Measurements from ENCODE around the gene OVOL2. TPM values are rescaled to one million over a fixed set of nuclear protein-coding genes. Genes with fewer than 3 reads are reported as not detected.
"Not testable (repeated sequence)": the region's sequence is repeated elsewhere in the genome, so short reads cannot be mapped to it uniquely, and the experiment has no call there.

OVOL2 gene
- total RNA-seq = not detected

GRCh38 chr20:18057101-18057993, at the start of gene OVOL2:
TSS of gene OVOL2 (minus strand) at chr20:18057916. CDS start at chr20:18057634, 282 bp downstream.
- Histone ChIP-seq H3K9me3 (ENCODE audit: low read depth, low read length) (no peaks in the 10 kb centered on the region), H3K4me3 (ENCODE audit: low read length) (peak within 1 kb of the TSS; percentile 13), H3K4me1 (ENCODE audit: insufficient read depth, low read length) (peaks cover 29% of the 10 kb centered on the region), H3K27me3 (ENCODE audit: insufficient read depth, low read length) (peaks cover 71% of the 10 kb centered on the region)

- H3K27me3 ChIP-seq (ENCODE audit: insufficient read depth, low read length) = no peaks in the 10 kb centered on the region
- no peak overlapping the region for H3K4me3 ChIP-seq (ENCODE audit: low read length)
- no peaks in the 10 kb centered on the region for H3K4me1 ChIP-seq (ENCODE audit: insufficient read depth, low read length)
- no peaks in the 10 kb centered on the region for H3K9me3 ChIP-seq (ENCODE audit: low read depth, low read length)
These were observed 45.8 kb upstream of the OVOL2 start for GRCh38 chr20:18103497-18103896.

GRCh38 chr20:18101125-18101810, 43.6 kb upstream of the OVOL2 start:
- Histone ChIP-seq H3K27me3 (ENCODE audit: insufficient read depth, low read length) (no peaks in the 10 kb centered on the region), H3K4me3 (ENCODE audit: low read length) (no peak overlapping the region), H3K9me3 (ENCODE audit: low read depth, low read length) (no peaks in the 10 kb centered on the region), H3K4me1 (ENCODE audit: insufficient read depth, low read length) (no peaks in the 10 kb centered on the region)

GRCh38 chr20:18100569-18100968, 42.9 kb upstream of the OVOL2 start:
- not testable (repeated sequence) for H3K4me3 ChIP-seq (ENCODE audit: low read length); H3K27me3 ChIP-seq (ENCODE audit: insufficient read depth, low read length); H3K4me1 ChIP-seq (ENCODE audit: insufficient read depth, low read length); H3K9me3 ChIP-seq (ENCODE audit: low read depth, low read length)

- Histone ChIP-seq H3K9me3 (ENCODE audit: low read depth, low read length) (no peaks in the 10 kb centered on the region), H3K4me3 (ENCODE audit: low read length) (no peak overlapping the region), H3K27me3 (ENCODE audit: insufficient read depth, low read length) (no peaks in the 10 kb centered on the region)
These were observed 36.5 kb upstream of the OVOL2 start for GRCh38 chr20:18094191-18094590.

GRCh38 chr20:18093388-18093787, 35.7 kb upstream of the OVOL2 start:
- H3K4me3 ChIP-seq (ENCODE audit: low read length) = no peak overlapping the region
- H3K9me3 ChIP-seq (ENCODE audit: low read depth, low read length) = no peaks in the 10 kb centered on the region
- no peaks in the 10 kb centered on the region for H3K4me1 ChIP-seq (ENCODE audit: insufficient read depth, low read length)
- no peaks in the 10 kb centered on the region for H3K27me3 ChIP-seq (ENCODE audit: insufficient read depth, low read length)

More at GRCh38 chr20:18094191-18094590, 36.5 kb upstream of the OVOL2 start:
- no peaks in the 10 kb centered on the region for H3K4me1 ChIP-seq (ENCODE audit: insufficient read depth, low read length)

GRCh38 chr20:18092890-18093289, 35.2 kb upstream of the OVOL2 start:
- H3K27me3 ChIP-seq (ENCODE audit: insufficient read depth, low read length) = no peaks in the 10 kb centered on the region
- no peaks in the 10 kb centered on the region for H3K9me3 ChIP-seq (ENCODE audit: low read depth, low read length)

GRCh38 chr20:18091623-18092022, 33.9 kb upstream of the OVOL2 start:
- Histone ChIP-seq H3K4me3 (ENCODE audit: low read length) (no peak overlapping the region), H3K27me3 (ENCODE audit: insufficient read depth, low read length) (no peaks in the 10 kb centered on the region), H3K9me3 (ENCODE audit: low read depth, low read length) (no peaks in the 10 kb centered on the region), H3K4me1 (ENCODE audit: insufficient read depth, low read length) (no peaks in the 10 kb centered on the region)

More at GRCh38 chr20:18092890-18093289, 35.2 kb upstream of the OVOL2 start:
- Histone ChIP-seq H3K4me1 (ENCODE audit: insufficient read depth, low read length) (no peaks in the 10 kb centered on the region), H3K4me3 (ENCODE audit: low read length) (no peak overlapping the region)

GRCh38 chr20:18090477-18090876, 32.8 kb upstream of the OVOL2 start:
- H3K4me1 ChIP-seq (ENCODE audit: insufficient read depth, low read length) = no peaks in the 10 kb centered on the region
- no peak overlapping the region for H3K4me3 ChIP-seq (ENCODE audit: low read length)

GRCh38 chr20:18090044-18090443, 32.3 kb upstream of the OVOL2 start:
- H3K4me1 ChIP-seq (ENCODE audit: insufficient read depth, low read length) = no peaks in the 10 kb centered on the region
- no peak overlapping the region for H3K4me3 ChIP-seq (ENCODE audit: low read length)
- H3K27me3 ChIP-seq (ENCODE audit: insufficient read depth, low read length) = no peaks in the 10 kb centered on the region
- H3K9me3 ChIP-seq (ENCODE audit: low read depth, low read length) = no peaks in the 10 kb centered on the region

More at GRCh38 chr20:18090477-18090876, 32.8 kb upstream of the OVOL2 start:
- Histone ChIP-seq H3K9me3 (ENCODE audit: low read depth, low read length) (no peaks in the 10 kb centered on the region), H3K27me3 (ENCODE audit: insufficient read depth, low read length) (no peaks in the 10 kb centered on the region)

- not testable (repeated sequence) for H3K27me3 ChIP-seq (ENCODE audit: insufficient read depth, low read length); H3K4me1 ChIP-seq (ENCODE audit: insufficient read depth, low read length); H3K4me3 ChIP-seq (ENCODE audit: low read length); H3K9me3 ChIP-seq (ENCODE audit: low read depth, low read length)
These were observed 31.1 kb upstream of the OVOL2 start for GRCh38 chr20:18088841-18089240.

- H3K9me3 ChIP-seq (ENCODE audit: low read depth, low read length); H3K4me3 ChIP-seq (ENCODE audit: low read length); H3K27me3 ChIP-seq (ENCODE audit: insufficient read depth, low read length); H3K4me1 ChIP-seq (ENCODE audit: insufficient read depth, low read length): not testable (repeated sequence)
These were observed 30.6 kb upstream of the OVOL2 start for GRCh38 chr20:18088298-18088697.

- Histone ChIP-seq H3K27me3 (ENCODE audit: insufficient read depth, low read length) (no peaks in the 10 kb centered on the region), H3K9me3 (ENCODE audit: low read depth, low read length) (no peaks in the 10 kb centered on the region)
These were observed 29.3 kb upstream of the OVOL2 start for GRCh38 chr20:18087054-18087453.

GRCh38 chr20:18080836-18081235, 23.1 kb upstream of the OVOL2 start:
- H3K27me3 ChIP-seq (ENCODE audit: insufficient read depth, low read length); H3K4me1 ChIP-seq (ENCODE audit: insufficient read depth, low read length); H3K9me3 ChIP-seq (ENCODE audit: low read depth, low read length): not testable (repeated sequence)

More at GRCh38 chr20:18087054-18087453, 29.3 kb upstream of the OVOL2 start:
- Histone ChIP-seq H3K4me3 (ENCODE audit: low read length) (no peak overlapping the region), H3K4me1 (ENCODE audit: insufficient read depth, low read length) (no peaks in the 10 kb centered on the region)

GRCh38 chr20:18079756-18080353, 22.1 kb upstream of the OVOL2 start:
- Histone ChIP-seq H3K27me3 (ENCODE audit: insufficient read depth, low read length) (no peaks in the 10 kb centered on the region), H3K4me3 (ENCODE audit: low read length) (no peak overlapping the region), H3K4me1 (ENCODE audit: insufficient read depth, low read length) (no peaks in the 10 kb centered on the region), H3K9me3 (ENCODE audit: low read depth, low read length) (no peaks in the 10 kb centered on the region)

More at GRCh38 chr20:18080836-18081235, 23.1 kb upstream of the OVOL2 start:
- not testable (repeated sequence) for H3K4me3 ChIP-seq (ENCODE audit: low read length)

Data from mononuclear cell (primary cell).